Upper lobe of left lung (tissue), 6 donors: ENCODE measurements around the gene TMEM135. TPM values are rescaled to one million over a fixed set of nuclear protein-coding genes. Genes with fewer than 3 reads are reported as not detected.

Experiments used
- ATAC-seq, 2 donors: fragments of 200-7000 bp; cut with Tn5 transposase; one replicate each; pipeline ENCODE4 v1.9.1; 2022; ENCODE audit warnings: mild to moderate bottlenecking in 2 of 2, moderate library complexity in 2 of 2; ENCODE audit not compliant: low FRiP score in 2 of 2
- DNase-seq, 2 donors: peaks; one replicate each; pipeline ENCODE4 v3.0.0-alpha.2; 2019 to 2020
- H3K27ac ChIP-seq, 4 donors: fragments of 200-600 bp; sonication (generic); one replicate each; pipeline ENCODE4 v1.5.1; 2016 to 2019
- H3K27me3 ChIP-seq, 4 donors: fragments of 200-600 bp; sonication (generic); one replicate each; pipeline ENCODE4 v1.5.1; 2017 to 2019
- H3K36me3 ChIP-seq, 4 donors: fragments of 200-600 bp; sonication (generic); one replicate each; pipeline ENCODE4 v1.5.1; 2016 to 2019
- H3K4me1 ChIP-seq, 4 donors: fragments of 200-600 bp; sonication (generic); one replicate each; pipeline ENCODE4 v1.5.1; 2018 to 2019
- H3K4me3 ChIP-seq, 4 donors: fragments of 200-600 bp; sonication (generic); one replicate each; pipeline ENCODE4 v1.5.1; 2017 to 2019; ENCODE audit warnings: mild to moderate bottlenecking in 2 of 4, moderate library complexity in 1 of 4
- H3K9me3 ChIP-seq, 4 donors: fragments of 200-600 bp; sonication (generic); one replicate each; pipeline ENCODE4 v1.5.1; 2018 to 2019
- EP300 ChIP-seq, 4 donors: sonication (generic); formaldehyde crosslinking; IDR thresholded peaks; one replicate each; pipeline ENCODE4 v1.5.1; 2017; ENCODE audit warnings: antibody characterized with exemption in 4 of 4, control low read depth in 2 of 4
- POLR2A ChIP-seq, 4 donors: fragments of 450-650 bp; IDR thresholded peaks; one replicate each; pipeline ENCODE4 v1.5.1; 2016 to 2017; ENCODE audit warnings: antibody characterized with exemption in 4 of 4, mild to moderate bottlenecking in 2 of 4
- POLR2AphosphoS5 ChIP-seq, 2 donors: sonication (generic); formaldehyde crosslinking; IDR thresholded peaks; one replicate each; pipeline ENCODE4 v1.5.1; 2017; ENCODE audit warnings: antibody characterized with exemption in 2 of 2
- WGBS, 2 donors: methylation state at CpG; one replicate each; pipeline ENCODE4 v1.1.5; 2017 to 2018; 5-methylcytosine and 5-hydroxymethylcytosine counted together
- total RNA-seq, 6 donors: library from RNA; depleted of rRNA in 4 of 6; stranded (reverse); fragments of >200 nt in 4 of 6; gene quantifications; one replicate each; pipeline versions ENCODE4 v1.1.0 to v1.2.1, GENCODE V29; 2016 to 2021
- TF ChIP-seq, protein P1 (sequence below), 6 experiments: fragments of 450-650 bp in 4 of 6; fragments of 200-600 bp in 2 of 6; sonication (generic) in 2 of 6; IDR thresholded peaks; one replicate each; pipeline ENCODE4 v1.5.1; 2016 to 2019; ENCODE audit warnings: antibody characterized with exemption in 6 of 6
- donor health status: DM: no; HTN: no; CAD: no; lungs with moderate emphysema.
- donor health status: DM: no; HTN: yes; CAD: no; lungs with severe emphysema.

The TMEM135 gene
- total RNA-seq, 6 donors from 2014 or later: 12.6 to 33.5 (median 19.1) TPM

DNA sequence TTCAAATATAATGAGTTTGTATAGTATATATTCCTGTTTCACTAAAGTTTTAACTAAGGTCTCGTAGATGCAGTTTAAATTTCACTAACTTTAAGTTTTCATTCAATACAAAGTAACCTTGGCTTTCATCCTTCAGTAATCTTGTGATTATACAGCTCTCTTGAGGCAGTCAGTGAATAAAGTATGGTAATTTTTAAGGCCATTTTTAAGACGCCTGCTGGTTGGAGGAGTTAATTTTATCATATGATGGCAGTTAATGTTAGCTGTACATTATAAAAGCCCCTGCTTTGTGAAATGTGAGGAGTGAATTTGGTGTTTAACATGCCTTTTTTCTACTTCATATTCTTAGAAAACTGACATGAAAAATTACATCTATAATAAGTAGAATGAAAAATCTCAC lies 163.6 kb downstream of the TMEM135 start:
- ATAC-seq: no peak
- no peak for TF ChIP-seq EP300 (IDR thresholded peaks at IDR 0.05)
- no peak for TF ChIP-seq POLR2A (IDR thresholded peaks at IDR 0.05)
- TF ChIP-seq POLR2AphosphoS5 (IDR thresholded peaks at IDR 0.05): no peak
- WGBS, 2 donors: 97 to 98% methylated on average over 2 of the region's 2 CpGs
- H3K4me1 ChIP-seq: no peaks in the 10 kb centered on the region
- no peak for DNase-seq
- H3K27me3 ChIP-seq: no peaks in the 10 kb centered on the region
- H3K27ac ChIP-seq: no peak overlapping the region
- H3K4me3 ChIP-seq: no peak overlapping the region
- H3K9me3 ChIP-seq: no peaks in the 10 kb centered on the region
- no peaks in the 10 kb centered on the region for H3K36me3 ChIP-seq

DNA sequence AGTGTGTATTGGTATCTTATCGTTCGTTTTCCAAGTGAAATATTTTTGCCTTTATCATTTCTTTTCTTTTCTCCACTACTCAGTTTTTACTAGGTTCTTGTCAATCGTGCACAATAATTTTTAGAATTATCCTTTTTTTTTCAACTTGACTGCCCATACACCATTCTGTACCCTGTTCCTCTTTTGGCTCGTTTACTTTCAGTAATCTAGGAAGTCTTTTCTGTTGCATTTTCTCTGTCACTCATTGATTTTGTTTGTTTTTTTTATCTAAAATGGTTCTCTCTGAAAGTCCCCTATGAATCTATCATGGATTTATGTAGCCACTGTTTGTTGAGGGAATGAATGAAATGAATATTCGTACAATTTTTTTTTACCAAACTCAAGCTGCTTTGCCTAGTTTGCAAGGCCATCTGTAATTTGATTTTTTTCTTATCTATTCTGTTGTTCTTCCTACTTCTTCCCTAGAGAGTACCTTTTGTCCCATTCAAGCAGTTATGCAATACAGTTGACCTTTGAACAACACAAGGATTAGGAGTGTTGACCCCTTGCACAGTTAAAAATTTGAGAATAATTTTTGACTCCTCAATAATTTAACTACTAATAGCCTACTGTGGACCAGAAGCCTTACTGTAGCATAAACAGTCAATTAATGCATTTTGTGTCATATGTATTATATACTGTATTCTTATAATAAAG lies 166.3 kb downstream of the TMEM135 start:
- Histone ChIP-seq H3K27me3 (no peaks in the 10 kb centered on the region), H3K4me3 (no peak overlapping the region), H3K9me3 (no peaks in the 10 kb centered on the region), H3K27ac (no peak overlapping the region), H3K4me1 (no peaks in the 10 kb centered on the region), H3K36me3 (no peaks in the 10 kb centered on the region)
- WGBS, 2 donors: 84 to 87% methylated on average over 5 of the region's 5 CpGs
- no peak for DNase-seq
- TF ChIP-seq, protein P1, sequence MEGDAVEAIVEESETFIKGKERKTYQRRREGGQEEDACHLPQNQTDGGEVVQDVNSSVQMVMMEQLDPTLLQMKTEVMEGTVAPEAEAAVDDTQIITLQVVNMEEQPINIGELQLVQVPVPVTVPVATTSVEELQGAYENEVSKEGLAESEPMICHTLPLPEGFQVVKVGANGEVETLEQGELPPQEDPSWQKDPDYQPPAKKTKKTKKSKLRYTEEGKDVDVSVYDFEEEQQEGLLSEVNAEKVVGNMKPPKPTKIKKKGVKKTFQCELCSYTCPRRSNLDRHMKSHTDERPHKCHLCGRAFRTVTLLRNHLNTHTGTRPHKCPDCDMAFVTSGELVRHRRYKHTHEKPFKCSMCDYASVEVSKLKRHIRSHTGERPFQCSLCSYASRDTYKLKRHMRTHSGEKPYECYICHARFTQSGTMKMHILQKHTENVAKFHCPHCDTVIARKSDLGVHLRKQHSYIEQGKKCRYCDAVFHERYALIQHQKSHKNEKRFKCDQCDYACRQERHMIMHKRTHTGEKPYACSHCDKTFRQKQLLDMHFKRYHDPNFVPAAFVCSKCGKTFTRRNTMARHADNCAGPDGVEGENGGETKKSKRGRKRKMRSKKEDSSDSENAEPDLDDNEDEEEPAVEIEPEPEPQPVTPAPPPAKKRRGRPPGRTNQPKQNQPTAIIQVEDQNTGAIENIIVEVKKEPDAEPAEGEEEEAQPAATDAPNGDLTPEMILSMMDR (IDR thresholded peaks at IDR 0.05): no peak
- no peak for TF ChIP-seq EP300 (IDR thresholded peaks at IDR 0.05)
- TF ChIP-seq POLR2AphosphoS5 (IDR thresholded peaks at IDR 0.05): no peak
- no peak for TF ChIP-seq POLR2A (IDR thresholded peaks at IDR 0.05)
- no peak for ATAC-seq

DNA sequence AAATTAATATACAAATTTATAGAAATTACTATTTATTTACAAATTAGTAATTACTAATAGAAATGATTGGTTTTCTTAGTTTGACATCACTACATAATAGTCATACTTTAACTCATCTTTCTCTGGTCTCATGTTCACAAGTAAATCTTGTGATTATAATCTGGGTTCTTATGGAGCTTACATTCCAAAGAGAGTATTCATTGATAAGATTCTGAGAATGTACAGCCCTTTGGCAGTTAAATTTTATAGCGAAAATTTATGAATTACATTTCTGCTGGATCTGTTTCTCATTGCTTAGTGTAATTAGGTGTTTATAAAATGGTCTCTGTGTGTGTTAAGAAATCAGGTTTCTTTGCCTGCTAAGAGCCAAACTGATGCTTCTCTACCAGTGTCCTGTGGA lies 175.2 kb downstream of the TMEM135 start:
- no peak for TF ChIP-seq POLR2AphosphoS5 (IDR thresholded peaks at IDR 0.05)
- TF ChIP-seq EP300 (IDR thresholded peaks at IDR 0.05): no peak
- Histone ChIP-seq H3K27me3 (no peaks in the 10 kb centered on the region), H3K4me1 (no peaks in the 10 kb centered on the region), H3K36me3 (no peaks in the 10 kb centered on the region), H3K27ac (no peak overlapping the region), H3K4me3 (no peak overlapping the region), H3K9me3 (no peaks in the 10 kb centered on the region)
- ATAC-seq (no peak), DNase-seq (no peak)
- WGBS, 2 donors: 83 to 94% methylated on average over 1 of the region's 1 CpG

DNA sequence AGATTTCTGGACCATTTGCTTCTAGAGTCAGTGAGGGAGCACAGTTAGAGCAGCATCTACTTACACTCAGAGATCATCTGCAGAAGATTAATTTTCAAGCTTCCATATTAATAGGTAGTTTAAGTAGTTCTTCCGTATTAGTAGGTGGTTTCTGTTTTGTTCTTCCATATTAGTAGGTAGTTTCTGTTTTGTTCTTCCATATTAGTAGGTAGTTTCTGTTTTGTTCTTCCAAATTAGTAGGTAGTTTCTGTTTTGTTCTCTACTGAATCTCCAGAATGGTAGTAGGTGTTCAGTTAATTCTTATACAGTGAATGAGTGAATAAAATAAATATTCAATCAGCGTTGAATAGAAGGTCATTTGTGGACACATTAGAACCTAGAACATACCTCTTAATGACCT lies 175.7 kb downstream of the TMEM135 start:
- Histone ChIP-seq H3K27me3 (no peaks in the 10 kb centered on the region), H3K36me3 (no peaks in the 10 kb centered on the region), H3K27ac (no peak overlapping the region), H3K4me3 (no peak overlapping the region), H3K4me1 (no peaks in the 10 kb centered on the region), H3K9me3 (no peaks in the 10 kb centered on the region)
- 78 to 89% methylated on average over 2 of the region's 2 CpGs for WGBS, 2 donors
- no peak for TF ChIP-seq EP300 (IDR thresholded peaks at IDR 0.05)
- TF ChIP-seq, protein P1 (IDR thresholded peaks at IDR 0.05): no peak
- TF ChIP-seq POLR2A (IDR thresholded peaks at IDR 0.05): no peak
- TF ChIP-seq POLR2AphosphoS5 (IDR thresholded peaks at IDR 0.05): no peak
- DNase-seq (no peak), ATAC-seq (no peak)

DNA sequence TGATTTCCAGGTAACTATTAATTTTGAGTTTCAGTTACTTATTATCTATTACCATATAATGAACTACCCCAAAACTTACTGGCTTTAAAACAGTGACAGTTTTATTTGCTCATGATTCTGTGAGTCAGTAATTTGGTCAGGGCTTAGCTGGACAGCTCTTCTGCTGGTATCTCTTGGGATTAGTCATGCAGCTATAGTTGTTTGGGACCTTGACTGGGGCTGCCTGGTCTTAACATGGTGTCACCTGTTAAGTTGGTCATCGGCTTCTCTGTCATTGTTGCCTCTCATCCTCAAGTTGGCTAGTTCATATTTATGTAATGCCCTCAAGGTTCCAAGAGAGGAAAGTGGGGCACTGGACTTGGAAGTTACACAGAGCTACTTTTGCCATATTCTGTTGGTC lies 177.5 kb downstream of the TMEM135 start:
- no peaks in the 10 kb centered on the region for H3K27me3 ChIP-seq
- ATAC-seq: no peak
- TF ChIP-seq EP300 (IDR thresholded peaks at IDR 0.05) (no peak), POLR2AphosphoS5 (IDR thresholded peaks at IDR 0.05) (no peak), POLR2A (IDR thresholded peaks at IDR 0.05) (no peak)
- TF ChIP-seq, protein P1 (IDR thresholded peaks at IDR 0.05): no peak
- no peaks in the 10 kb centered on the region for H3K36me3 ChIP-seq
- WGBS, 2 donors: 100% methylated on average over 1 of the region's 1 CpG
- no peak for DNase-seq
- no peaks in the 10 kb centered on the region for H3K9me3 ChIP-seq
- H3K4me1 ChIP-seq: no peaks in the 10 kb centered on the region
- H3K27ac ChIP-seq: no peak overlapping the region
- no peak overlapping the region for H3K4me3 ChIP-seq

DNA sequence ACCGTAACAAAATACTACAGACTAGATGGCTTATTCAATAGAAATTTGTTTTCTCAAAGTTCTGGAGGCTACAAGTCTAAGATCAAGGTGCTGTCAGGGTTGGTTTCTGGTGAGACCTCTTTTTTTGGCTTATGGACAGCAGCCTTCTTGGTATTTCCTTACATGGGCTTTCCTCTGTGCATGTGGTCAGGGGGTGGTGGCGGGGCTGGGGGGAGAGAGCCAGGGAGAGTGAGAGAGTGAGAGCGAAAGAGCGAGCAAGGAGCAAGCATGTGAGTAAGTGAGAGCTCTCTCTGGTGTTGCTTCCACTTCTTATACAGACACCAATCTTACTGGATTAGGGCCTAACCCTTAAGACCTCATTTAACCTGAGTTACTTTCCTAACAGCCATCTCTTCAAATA lies 181.5 kb downstream of the TMEM135 start:
- WGBS, 2 donors: 90 to 95% methylated on average over 4 of the region's 4 CpGs
- H3K9me3 ChIP-seq: no peaks in the 10 kb centered on the region
- ATAC-seq (no peak), DNase-seq (no peak)
- no peak for TF ChIP-seq POLR2AphosphoS5 (IDR thresholded peaks at IDR 0.05)
- H3K4me3 ChIP-seq: no peak overlapping the region
- no peaks in the 10 kb centered on the region for H3K4me1 ChIP-seq
- H3K27me3 ChIP-seq: no peaks in the 10 kb centered on the region
- no peak overlapping the region for H3K27ac ChIP-seq
- no peaks in the 10 kb centered on the region for H3K36me3 ChIP-seq
